Measurements from ENCODE around the gene LRRIQ1. TPM values are rescaled to one million over a fixed set of nuclear protein-coding genes. Genes with fewer than 3 reads are reported as not detected.

LRRIQ1 gene
- total RNA-seq, 1 experiment from 2014 or later: 0.51 TPM

DNA sequence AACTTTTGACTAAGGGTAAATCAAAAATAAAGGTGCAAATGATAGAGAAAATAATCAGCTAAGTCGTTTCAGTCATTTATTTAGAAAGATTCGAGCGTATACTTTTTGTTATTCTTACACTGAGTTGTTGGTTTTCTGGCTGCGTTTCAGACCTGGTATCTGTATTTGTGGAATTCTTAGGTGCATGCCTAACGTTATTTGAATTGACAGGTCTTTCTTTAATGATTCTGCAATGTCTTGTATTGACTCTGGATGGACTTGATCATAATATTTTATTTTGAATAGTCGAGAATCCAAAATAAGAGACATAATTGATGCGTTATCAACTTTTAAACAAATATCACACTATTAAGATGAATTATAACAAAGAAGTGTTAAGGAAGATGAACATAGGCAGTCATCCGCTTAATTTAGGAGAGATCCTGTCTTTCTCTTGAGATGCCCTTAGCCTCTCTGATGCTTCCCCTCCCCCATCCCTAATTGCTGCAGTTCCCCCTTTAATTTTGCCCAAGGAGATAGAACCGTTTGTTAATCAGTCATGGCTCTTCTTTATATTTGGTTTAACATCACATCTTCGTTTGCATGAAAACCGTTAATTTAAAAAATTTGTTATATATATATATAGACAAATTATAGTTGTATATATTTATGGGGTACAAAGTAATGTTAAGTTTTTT lies 245.6 kb downstream of the LRRIQ1 start:
- no peak for DNase-seq (ENCODE audit: low read depth)

DNA sequence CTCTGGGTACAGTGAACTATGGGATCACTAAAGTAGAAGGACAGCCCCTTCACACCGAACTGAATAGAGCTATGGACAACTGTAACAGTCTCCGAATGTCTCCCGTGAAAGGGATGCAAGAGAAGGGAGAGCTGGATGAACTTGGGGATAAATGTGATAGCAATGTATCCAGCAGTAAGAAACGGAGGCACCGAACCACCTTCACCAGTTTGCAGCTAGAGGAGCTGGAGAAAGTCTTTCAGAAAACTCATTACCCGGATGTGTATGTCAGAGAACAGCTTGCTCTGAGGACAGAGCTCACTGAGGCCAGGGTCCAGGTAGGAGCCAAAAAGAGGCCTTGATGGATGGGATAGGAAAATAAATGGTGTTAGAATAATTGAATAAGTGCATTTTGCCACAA lies 247.4 kb downstream of the LRRIQ1 start:
- no peak for DNase-seq (ENCODE audit: low read depth)

Other genes with a start within 250 kb of the LRRIQ1 start
- 12.5 and 13.6 TPM in 2 replicates for gene SLC6A15, start 123.6 kb upstream of the LRRIQ1 start, total RNA-seq (2014; rRNA removed; shearing (Covaris generic))
- 0.91 TPM in 1 of 2 replicates, not detected in the other for gene TSPAN19, start 74 bp upstream of the LRRIQ1 start, total RNA-seq (2014; rRNA removed; shearing (Covaris generic))
- gene ALX1, start 243.9 kb downstream of the LRRIQ1 start, total RNA-seq (2014; rRNA removed; shearing (Covaris generic)): 1.0 and 2.9 TPM in 2 replicates